Breast epithelium (tissue), 3 donors: ENCODE measurements around the gene THAP10.

ENCODE experiments used
- POLR2A ChIP-seq: fragments of 450-650 bp; IDR thresholded peaks from one replicate; pipeline ENCODE4 v1.6.1; 2016; ENCODE audit warnings: antibody characterized with exemption, mild to moderate bottlenecking, moderate library complexity
- TF ChIP-seq, protein P1 (sequence below), 3 donors: fragments of 450-650 bp; IDR thresholded peaks; one replicate each; pipeline ENCODE4 v1.5.1; 2016 to 2017; ENCODE audit warnings: antibody characterized with exemption in 3 of 3, mild to moderate bottlenecking in 3 of 3, moderate library complexity in 3 of 3

DNA sequence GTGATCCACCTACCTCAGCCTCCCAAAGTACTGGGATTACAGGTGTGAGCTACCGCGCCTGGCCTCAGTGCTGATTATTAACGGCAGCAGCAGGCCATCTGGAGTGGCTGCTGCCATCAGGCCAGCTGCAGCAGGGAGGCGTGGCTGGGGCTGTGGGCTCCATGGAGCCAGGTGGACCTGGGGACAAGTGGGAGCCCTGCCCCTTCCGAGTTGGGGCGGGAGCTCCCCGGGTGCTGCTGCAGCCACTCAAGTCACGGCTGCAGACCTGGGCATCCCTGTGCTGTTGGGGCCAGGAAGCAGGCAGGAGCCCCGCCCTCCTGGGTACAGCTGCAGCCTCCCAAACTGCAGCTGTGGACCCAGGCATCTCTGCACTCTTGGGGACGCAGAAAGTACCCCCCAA, 24.3 kb upstream of the THAP10 start:
- TF ChIP-seq, protein P1, sequence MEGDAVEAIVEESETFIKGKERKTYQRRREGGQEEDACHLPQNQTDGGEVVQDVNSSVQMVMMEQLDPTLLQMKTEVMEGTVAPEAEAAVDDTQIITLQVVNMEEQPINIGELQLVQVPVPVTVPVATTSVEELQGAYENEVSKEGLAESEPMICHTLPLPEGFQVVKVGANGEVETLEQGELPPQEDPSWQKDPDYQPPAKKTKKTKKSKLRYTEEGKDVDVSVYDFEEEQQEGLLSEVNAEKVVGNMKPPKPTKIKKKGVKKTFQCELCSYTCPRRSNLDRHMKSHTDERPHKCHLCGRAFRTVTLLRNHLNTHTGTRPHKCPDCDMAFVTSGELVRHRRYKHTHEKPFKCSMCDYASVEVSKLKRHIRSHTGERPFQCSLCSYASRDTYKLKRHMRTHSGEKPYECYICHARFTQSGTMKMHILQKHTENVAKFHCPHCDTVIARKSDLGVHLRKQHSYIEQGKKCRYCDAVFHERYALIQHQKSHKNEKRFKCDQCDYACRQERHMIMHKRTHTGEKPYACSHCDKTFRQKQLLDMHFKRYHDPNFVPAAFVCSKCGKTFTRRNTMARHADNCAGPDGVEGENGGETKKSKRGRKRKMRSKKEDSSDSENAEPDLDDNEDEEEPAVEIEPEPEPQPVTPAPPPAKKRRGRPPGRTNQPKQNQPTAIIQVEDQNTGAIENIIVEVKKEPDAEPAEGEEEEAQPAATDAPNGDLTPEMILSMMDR (IDR thresholded peaks at IDR 0.05), result no peak
- TF ChIP-seq POLR2A, result no peak
